GM10266 (cell line): ENCODE results near the gene SREK1.

ENCODE experiments used
- DNase-seq: peaks from one replicate; pipeline ENCODE4 v3.0.0; 2012; ENCODE audit errors: extremely low spot score
- TF ChIP-seq, protein P1 (sequence below): IDR thresholded peaks from 2 replicates; pipeline ENCODE4 v1.5.1; 2012; ENCODE audit warnings: mild to moderate bottlenecking, low read depth; ENCODE audit not compliant: control insufficient read depth, insufficient read depth; ENCODE audit errors: missing control alignments

SREK1 gene

GRCh38 chr5:66223637-66224036, 79.5 kb downstream of the SREK1 start:
- TF ChIP-seq, protein P1, sequence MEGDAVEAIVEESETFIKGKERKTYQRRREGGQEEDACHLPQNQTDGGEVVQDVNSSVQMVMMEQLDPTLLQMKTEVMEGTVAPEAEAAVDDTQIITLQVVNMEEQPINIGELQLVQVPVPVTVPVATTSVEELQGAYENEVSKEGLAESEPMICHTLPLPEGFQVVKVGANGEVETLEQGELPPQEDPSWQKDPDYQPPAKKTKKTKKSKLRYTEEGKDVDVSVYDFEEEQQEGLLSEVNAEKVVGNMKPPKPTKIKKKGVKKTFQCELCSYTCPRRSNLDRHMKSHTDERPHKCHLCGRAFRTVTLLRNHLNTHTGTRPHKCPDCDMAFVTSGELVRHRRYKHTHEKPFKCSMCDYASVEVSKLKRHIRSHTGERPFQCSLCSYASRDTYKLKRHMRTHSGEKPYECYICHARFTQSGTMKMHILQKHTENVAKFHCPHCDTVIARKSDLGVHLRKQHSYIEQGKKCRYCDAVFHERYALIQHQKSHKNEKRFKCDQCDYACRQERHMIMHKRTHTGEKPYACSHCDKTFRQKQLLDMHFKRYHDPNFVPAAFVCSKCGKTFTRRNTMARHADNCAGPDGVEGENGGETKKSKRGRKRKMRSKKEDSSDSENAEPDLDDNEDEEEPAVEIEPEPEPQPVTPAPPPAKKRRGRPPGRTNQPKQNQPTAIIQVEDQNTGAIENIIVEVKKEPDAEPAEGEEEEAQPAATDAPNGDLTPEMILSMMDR: peak; percentile 41
- peak; percentile 23 for DNase-seq

DNA sequence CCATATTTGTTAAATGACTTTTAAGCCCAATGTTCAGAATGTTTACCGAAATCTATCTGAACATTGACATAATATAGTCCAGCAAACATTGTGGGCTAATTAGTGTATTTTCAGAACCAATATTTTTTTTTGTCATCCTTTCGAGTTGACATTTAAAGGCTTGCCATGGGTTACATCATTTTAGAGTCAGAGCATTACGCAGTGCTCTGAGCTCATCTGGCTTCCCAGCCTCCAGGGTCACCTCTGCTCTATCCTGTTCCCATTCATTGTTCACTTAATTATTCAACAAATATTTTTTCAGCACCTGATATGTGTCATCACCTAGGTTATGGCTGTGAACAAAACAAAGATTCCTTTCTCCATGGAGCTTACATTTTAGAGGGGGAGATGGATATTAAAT, 80.2 kb downstream of the SREK1 start:
- TF ChIP-seq, protein P1: no peak
- no peak for DNase-seq

- DNase-seq: no peak
- TF ChIP-seq, protein P1: no peak
Observed at GRCh38 chr5:66224773-66225553, 80.9 kb downstream of the SREK1 start.

GRCh38 chr5:66230551-66230950, 86.5 kb downstream of the SREK1 start:
- no peak for DNase-seq
- TF ChIP-seq, protein P1: no peak

- TF ChIP-seq, protein P1: no peak
Observed at GRCh38 chr5:66231508-66231907, 87.4 kb downstream of the SREK1 start.

DNA sequence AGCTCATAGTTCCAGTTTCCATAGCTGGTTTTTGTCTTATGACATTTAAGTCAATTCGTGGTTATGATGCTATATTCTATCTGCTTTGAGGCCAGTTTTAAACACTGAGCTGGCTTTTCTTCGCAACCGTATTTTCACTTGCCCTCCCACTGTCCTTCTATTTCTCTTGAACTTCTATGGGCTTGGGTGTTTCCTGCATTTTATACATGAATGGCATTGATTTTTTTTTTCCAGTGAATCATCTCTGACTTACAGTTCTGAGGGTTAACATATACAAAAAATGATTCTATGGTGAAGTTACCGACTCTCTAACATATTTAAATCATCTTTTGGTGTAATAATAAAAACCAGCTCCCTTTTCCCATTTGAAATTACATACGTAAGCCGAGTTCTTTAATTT, 88.2 kb downstream of the SREK1 start:
- TF ChIP-seq, protein P1: no peak
- no peak for DNase-seq

More at GRCh38 chr5:66231508-66231907, 87.4 kb downstream of the SREK1 start:
- no peak for DNase-seq

DNA sequence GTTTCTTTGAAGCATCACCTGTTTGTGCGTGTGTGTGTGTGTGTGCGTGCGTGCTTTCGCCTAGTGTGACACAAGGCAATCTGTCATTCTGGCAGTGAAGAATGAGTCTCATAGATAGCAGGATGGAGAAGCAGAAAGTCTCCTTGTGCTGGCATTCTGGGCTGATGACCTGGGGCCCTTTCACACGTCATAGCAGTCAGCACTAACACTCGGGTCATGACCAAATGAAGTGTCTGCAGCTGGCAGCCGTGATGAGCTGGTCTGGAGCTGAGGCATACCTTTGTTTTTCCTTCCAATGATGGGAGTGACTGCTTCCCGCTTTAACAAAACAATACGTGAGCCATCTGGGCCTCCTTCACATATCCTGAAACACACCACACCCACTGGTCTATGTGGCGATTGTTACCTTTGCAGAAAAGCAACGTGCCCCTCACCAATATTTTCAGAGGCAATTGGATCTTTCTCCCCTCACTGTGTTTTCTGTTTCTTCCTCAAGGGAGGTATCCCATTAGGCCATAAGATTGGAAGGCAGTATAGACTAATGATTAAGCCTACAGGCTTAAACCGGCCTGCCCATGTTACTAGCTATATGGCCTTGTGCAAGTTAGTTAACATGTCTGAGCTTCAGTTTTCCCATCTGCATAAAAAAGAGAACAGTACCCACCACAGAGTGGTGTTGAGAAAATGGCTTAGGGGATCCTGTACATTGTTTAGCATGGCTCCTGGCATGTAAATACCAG, 88.8 kb downstream of the SREK1 start:
- DNase-seq: no peak
- TF ChIP-seq, protein P1: no peak
